Renal pelvis (tissue), 4 donors: ENCODE measurements around the gene VSIR. TPM values are rescaled to one million over a fixed set of nuclear protein-coding genes. Genes with fewer than 3 reads are reported as not detected.

Experiments
- DNase-seq: peaks from one replicate; pipeline ENCODE4 v3.0.0-alpha.2; 2013
- polyA plus RNA-seq, 3 donors: library from polyadenylated mRNA; unstranded; fragments of 120-200 nt; gene quantifications; one replicate each; pipeline ENCODE4 v1.2.1, GENCODE V29; 2013; ENCODE audit not compliant: insufficient read length in 3 of 3

Gene VSIR
- polyA plus RNA-seq, 3 donors: 8.4 to 10.5 (median 8.6) TPM

GRCh38 chr10:71766717-71767419, 6.5 kb downstream of the VSIR start:
- DNase-seq: peak; percentile 24

- DNase-seq: no peak
Measured at GRCh38 chr10:71765906-71766716, 7.2 kb downstream of the VSIR start.

- no peak for DNase-seq
Measured at GRCh38 chr10:71765176-71765904, 8.0 kb downstream of the VSIR start.

GRCh38 chr10:71763352-71764127, 9.8 kb downstream of the VSIR start:
- no peak for DNase-seq

DNA sequence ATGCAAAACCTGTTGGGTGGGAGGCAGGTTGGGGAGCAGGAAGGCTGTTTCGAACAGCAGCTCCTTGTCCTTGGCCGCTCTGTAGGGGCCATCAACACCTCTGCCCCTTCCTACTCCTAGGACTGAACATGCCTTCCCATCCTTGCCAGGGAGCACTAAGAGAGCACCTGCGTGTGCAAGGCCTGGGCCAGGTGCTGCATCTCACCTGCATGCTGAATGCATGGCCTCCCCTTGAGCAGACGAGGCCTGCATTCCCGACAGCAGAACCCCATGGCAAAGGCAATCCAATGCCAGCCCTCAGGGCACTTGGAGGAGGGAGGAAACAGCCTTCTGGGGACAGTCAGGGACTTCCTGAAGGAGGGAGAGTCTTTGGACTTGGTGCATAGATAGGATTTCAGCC, 11.0 kb downstream of the VSIR start:
- DNase-seq: no peak

GRCh38 chr10:71761541-71762113, 11.7 kb downstream of the VSIR start:
- DNase-seq: no peak

- DNase-seq: no peak
Measured at GRCh38 chr10:71761105-71761511, 12.2 kb downstream of the VSIR start.

DNA sequence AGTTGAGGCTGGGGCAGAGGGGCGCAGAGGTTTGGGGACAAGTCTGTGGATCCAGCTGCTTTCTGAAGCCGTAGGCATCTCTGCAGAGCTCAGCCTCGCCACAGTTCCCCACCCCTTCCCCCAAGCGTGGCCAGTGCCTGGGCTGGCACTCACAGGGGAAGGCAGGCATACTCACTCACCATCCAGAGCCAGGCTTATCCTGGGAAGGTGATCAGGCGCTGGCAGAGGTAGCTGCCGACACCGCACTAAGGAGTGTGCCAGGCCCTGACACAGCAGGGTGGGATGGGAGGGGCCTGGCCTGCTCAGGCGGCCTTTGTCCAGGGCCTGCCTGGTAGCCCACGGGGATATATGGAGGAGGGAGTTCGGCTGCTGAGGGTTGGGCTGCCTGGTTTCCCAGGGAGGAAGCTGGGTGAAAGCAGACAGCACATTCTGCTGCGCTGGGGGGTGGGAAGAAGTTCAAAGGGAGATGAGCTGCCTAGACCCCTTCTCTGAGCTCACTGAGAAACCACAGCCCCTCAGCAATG, 15.9 kb downstream of the VSIR start:
- no peak for DNase-seq

- peak; percentile 46 for DNase-seq
Measured at GRCh38 chr10:71756311-71757191, 16.8 kb downstream of the VSIR start.

DNA sequence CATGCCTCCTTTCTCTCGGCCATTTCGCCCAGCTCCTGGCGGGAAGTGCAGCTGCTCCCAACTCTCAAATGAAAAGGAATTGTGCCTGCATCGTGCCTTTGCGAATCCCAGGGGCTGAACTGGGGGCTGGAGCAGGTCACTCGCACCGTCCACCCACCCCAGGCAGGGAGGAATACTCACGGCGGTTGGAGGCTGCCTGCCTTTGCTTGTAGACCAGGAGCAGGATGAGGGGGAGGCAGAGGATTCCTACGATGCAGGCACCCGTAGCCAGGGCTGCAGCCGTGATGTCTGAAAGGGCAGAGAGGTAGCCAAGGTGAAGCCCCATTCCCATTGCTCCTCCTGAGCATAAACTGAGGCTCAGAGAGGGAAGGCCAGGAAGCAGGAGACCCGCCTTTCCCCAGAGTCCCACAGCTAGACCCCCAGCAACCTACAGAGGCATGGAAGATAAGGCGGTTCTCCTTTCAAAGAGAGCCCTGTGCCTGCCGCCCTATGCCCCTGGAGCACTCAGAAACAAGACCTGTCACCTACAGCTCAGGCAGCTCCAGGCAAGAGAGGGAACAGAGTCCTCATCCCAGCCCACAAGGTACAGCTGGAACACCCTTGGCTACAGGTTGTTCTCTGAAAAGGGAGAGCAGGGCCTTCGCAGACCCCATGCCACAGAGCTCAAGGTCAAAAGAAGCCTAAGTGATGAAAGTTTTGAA, 18.0 kb downstream of the VSIR start:
- peak; percentile 42 for DNase-seq

- DNase-seq: no peak
Measured at GRCh38 chr10:71754562-71754961, 18.8 kb downstream of the VSIR start.

- DNase-seq: no peak
Measured at GRCh38 chr10:71753960-71754505, 19.3 kb downstream of the VSIR start.

DNA sequence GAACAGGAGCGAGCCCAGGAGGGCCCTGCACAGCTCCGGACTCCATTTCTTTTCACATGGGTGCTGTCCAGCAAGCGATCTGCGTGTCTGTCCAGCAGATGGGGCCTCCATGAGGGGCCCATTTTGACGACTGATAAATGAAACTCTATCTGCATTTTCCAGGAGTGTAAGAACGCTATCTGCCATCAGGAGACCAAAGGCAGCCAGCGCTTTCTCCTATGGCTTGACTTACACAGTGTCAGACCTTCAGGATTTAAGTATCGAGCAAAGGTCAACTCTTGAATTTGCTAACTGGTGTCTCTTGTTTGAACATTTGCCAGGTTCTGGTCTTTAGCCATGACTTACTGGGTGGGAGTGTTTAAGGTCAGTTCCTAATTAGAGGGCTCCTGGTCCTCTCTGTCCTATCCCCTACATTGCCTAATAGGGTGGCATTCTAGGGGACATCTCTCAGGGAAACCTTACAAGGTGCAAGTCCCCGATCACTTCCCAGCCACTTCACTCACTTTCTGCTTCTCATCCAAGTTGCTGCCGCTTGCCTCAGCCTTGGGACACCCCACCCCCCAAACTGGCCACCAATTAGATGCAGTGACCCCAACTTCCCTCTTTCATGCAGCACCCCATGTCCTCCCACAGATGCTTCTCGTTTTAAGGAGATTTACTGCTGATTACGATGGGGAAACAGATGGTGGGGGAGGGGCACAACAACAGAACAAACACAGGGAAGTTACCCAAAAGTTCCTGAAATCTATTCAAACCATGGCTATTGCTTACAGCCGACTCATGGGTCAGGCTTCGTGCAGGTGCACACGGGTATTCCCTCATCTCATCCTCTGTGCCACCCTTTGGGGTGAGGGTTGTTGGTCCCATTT, 20.0 kb downstream of the VSIR start:
- no peak for DNase-seq

- DNase-seq: no peak
Measured at GRCh38 chr10:71752391-71753090, 20.8 kb downstream of the VSIR start.

DNA sequence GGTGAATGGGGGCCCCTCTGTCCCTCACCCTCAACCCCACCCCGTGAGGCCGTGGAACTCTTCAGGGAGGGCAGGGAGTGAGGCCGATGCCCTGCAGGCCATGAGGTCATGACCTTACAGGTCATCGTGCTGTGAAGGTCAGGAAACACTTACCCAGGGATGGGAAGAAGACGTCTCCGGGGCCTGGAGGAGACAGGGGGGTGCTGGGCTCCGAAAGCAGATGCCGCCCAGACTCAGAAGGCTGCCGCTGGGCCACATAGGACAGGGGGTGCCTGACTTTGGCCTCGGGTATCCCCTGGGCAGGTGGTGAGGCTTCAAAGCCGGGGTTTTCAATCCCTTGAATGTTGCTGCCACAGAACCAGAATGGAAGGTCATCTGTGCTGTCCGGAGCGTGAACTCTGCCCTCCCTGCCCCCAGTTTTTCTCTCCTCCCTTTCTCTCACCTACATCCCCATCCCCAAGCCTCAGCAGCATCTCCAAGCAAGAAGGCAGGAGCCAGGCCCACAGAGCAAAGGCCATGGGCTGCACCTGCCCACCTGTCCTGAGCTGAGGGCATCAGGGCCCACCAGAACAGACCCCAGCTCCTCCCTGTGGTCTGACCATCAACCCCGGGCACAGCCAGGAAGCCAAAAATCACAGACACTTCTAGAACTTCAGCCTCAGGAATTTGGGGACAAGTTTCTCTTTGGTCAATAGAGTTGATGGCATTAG, 21.6 kb downstream of the VSIR start:
- no peak for DNase-seq

GRCh38 chr10:71750986-71751385, 22.3 kb downstream of the VSIR start:
- DNase-seq: no peak
